Activated naive CD4-positive, alpha-beta T cell treated with anti-CD3 and anti-CD28 coated beads, Interleukin-2, amount 50 U/mL, for 72 hours (primary cell): ENCODE data around the gene CCDC57. TPM values are rescaled to one million over a fixed set of nuclear protein-coding genes. Genes with fewer than 3 reads are reported as not detected.

Experiments used
- ATAC-seq, 2 donors: fragments of 150-1000 bp; cut with Tn5 transposase; 2 replicates each; pipeline ENCODE4 v1.10.0; 2021; ENCODE audit warnings: mild to moderate bottlenecking in 2 of 2, moderate library complexity in 2 of 2
- DNase-seq, 2 donors: peaks; one replicate each; pipeline ENCODE4 v3.0.0; 2021 to 2022; ENCODE audit warnings: low spot score in 2 of 2
- H3K27ac Mint-ChIP-seq, 2 donors: one replicate each; pipeline ENCODE4 v1.8.0; 2022; ENCODE audit warnings: mild to moderate bottlenecking in 2 of 2, mixed read lengths in 2 of 2
- H3K36me3 Mint-ChIP-seq, 2 donors: one replicate each; pipeline ENCODE4 v1.8.0; 2022; ENCODE audit warnings: mixed read lengths in 2 of 2
- H3K9me3 Mint-ChIP-seq, 2 donors: one replicate each; pipeline ENCODE4 v1.8.0; 2022; ENCODE audit warnings: mixed read lengths in 2 of 2
- total RNA-seq, 2 donors: library from RNA; stranded (reverse); gene quantifications; one replicate each; pipeline ENCODE4 v1.2.3, GENCODE V29; 2022

Gene CCDC57
- total RNA-seq, 2 donors from 2014 or later = 34.6 to 51.3 TPM

DNA sequence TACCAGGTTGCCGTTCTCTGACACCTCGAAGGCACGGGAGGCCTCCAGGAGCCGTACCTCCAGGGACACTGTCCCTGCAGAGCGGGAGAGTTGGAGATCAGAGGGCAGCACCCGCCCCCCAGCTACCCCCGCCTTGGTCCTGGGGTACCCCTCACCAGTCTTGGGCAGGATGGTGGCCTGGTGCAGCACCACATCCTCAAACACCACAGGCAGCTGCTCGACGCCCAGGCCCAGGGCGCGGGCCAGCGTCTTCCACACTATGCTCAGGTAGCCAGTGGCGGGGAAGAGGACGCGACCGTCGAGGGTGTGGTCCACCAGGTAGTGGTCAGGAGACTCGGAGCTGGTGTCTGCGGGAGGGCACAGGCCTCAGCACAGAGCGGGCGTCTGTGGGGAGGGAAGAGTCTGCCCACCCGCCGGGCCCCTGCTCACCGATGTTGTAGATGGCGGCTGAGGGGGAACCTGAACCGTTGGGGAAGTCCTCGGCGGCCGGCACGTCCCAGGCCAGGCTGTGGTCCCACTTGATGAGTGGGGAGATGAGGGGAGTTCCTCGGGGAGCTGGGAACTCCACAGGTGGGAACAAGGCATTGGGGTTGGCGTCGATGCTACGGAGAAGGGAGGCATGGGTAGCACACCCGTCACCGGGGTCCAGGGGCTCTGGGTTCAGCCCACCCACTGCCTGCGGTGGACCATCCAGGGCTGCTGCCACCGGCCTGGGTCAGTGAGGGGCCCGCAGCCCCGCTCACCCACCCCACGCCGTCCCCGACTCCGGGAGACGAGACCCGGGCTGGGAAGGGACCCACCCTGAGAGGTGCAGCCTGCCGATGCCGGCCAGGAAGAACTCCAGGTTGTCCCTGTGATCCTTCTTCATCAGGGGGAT lies 124.4 kb downstream of the CCDC57 start:
- ATAC-seq (no peak), DNase-seq (no peak)
- no peaks in the 10 kb centered on the region for H3K9me3 Mint-ChIP-seq
- H3K36me3 Mint-ChIP-seq = peaks cover 1% of the 10 kb centered on the region in 2 donors
- no peak overlapping the region for H3K27ac Mint-ChIP-seq

- Mint-ChIP-seq H3K9me3 (no peaks in the 10 kb centered on the region), H3K27ac (no peak overlapping the region), H3K36me3 (no peaks in the 10 kb centered on the region)
- ATAC-seq (no peak), DNase-seq (no peak)
Measured at GRCh38 chr17:82086941-82087906, 125.4 kb downstream of the CCDC57 start.

GRCh38 chr17:82085931-82086764 lies 126.5 kb downstream of the CCDC57 start:
- DNase-seq (no peak), ATAC-seq (no peak)
- no peak overlapping the region for H3K27ac Mint-ChIP-seq
- no peaks in the 10 kb centered on the region for H3K9me3 Mint-ChIP-seq
- H3K36me3 Mint-ChIP-seq = no peaks in the 10 kb centered on the region

DNA sequence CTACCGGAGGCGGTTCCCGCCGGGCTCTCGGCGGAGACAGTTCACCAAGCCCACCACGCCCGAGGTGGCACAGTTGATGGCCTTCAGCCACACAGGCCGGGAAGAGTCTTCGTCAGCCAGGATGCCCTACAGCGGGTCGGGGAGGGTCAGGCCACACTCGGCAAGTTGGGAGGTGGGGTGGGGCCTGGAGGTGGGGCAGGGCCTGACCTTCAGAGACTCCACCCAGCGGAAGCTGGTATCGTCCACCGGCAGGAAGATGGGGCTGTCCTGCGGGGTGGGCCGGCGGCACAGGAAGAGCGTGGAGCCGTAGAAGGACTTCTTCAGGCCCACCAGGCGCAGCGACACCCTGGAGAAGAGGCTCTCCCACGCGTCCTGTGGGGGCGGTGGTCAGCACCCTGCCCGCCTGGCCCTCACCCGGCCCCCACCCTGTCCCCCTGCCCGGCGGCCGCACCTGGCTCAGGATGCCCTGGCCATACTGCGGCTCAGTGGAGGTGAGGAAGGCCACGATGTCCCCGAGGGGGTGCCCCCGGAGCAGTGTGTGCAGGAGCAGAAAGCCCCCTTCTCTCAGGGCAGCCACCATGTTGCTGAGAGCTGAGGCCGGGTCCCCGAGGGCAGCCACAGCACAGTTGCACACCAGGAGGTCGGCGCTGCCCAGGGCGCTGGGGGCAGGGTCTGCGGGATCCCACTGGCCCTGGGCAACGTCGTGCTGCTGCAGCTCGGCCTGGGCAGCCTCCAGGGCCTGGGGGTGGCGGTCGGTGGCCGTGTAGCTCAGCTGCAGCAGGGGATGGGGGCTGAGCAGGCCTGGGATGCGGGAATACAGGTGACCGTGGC lies 127.4 kb downstream of the CCDC57 start:
- ATAC-seq = no peak
- DNase-seq = no peak

GRCh38 chr17:82084373-82085030 lies 128.1 kb downstream of the CCDC57 start:
- no peak for ATAC-seq
- DNase-seq = no peak
- Mint-ChIP-seq H3K9me3 (no peaks in the 10 kb centered on the region), H3K27ac (no peak overlapping the region), H3K36me3 (no peaks in the 10 kb centered on the region)

More for the DNA sequence above, 127.4 kb downstream of the CCDC57 start:
- Mint-ChIP-seq H3K27ac (no peak overlapping the region), H3K9me3 (no peaks in the 10 kb centered on the region), H3K36me3 (no peaks in the 10 kb centered on the region)

DNA sequence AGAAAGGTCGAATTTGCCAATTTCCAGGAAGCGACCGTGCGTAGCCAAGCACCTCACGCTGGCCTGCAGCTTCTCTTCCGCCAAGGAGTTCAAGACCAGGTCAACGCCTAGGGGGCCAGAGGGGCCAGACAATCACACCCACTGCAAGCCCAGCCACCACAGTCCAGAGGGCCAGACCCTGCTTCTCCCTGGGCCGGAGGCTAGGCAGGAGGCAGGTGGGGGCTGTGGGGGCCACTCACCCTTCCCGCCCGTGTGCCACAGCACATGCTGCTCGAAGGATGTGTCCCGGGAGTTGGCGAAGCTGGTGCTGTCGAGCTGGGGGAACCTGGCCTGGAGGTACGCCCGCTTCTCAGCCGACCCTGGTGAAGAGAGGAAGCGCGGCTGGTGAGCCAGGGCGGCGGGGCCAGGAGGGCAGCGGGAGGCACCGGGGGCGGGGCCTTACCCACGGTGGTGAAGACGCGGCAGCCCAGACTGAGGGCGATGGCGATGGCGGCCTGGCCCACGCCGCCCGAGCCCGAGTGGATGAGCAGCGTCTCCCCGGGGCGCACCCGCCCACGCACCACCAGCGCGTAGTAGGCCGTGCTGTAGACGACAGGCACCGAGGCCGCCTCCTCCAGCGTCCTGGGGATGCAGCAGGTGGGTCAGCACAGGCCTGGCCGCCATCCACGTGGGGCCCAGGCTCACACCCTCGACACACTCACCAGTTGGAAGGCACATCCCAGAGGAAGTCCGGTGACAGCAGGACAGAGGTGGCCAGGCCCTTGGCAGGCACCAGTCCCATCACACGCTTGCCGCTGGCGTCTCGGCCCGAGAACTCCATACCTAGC lies 128.9 kb downstream of the CCDC57 start:
- Mint-ChIP-seq H3K9me3 (no peaks in the 10 kb centered on the region), H3K27ac (no peak overlapping the region), H3K36me3 (no peaks in the 10 kb centered on the region)
- DNase-seq (no peak), ATAC-seq (no peak)

GRCh38 chr17:82083009-82083408 lies 129.6 kb downstream of the CCDC57 start:
- no peaks in the 10 kb centered on the region for H3K9me3 Mint-ChIP-seq
- DNase-seq (no peak), ATAC-seq (no peak)
- H3K36me3 Mint-ChIP-seq = no peaks in the 10 kb centered on the region
- H3K27ac Mint-ChIP-seq = no peak overlapping the region

GRCh38 chr17:82082456-82082855 lies 130.2 kb downstream of the CCDC57 start:
- Mint-ChIP-seq H3K9me3 (no peaks in the 10 kb centered on the region), H3K36me3 (no peaks in the 10 kb centered on the region), H3K27ac (no peak overlapping the region)
- no peak for DNase-seq
- no peak for ATAC-seq

- ATAC-seq (no peak), DNase-seq (no peak)
- Mint-ChIP-seq H3K27ac (no peak overlapping the region), H3K9me3 (no peaks in the 10 kb centered on the region), H3K36me3 (no peaks in the 10 kb centered on the region)
Measured at GRCh38 chr17:82081966-82082365, 130.7 kb downstream of the CCDC57 start.

- no peak for DNase-seq
- Mint-ChIP-seq H3K27ac (no peak overlapping the region), H3K36me3 (no peaks in the 10 kb centered on the region), H3K9me3 (no peaks in the 10 kb centered on the region)
- ATAC-seq = no peak
Measured at GRCh38 chr17:82081546-82081945, 131.1 kb downstream of the CCDC57 start.

DNA sequence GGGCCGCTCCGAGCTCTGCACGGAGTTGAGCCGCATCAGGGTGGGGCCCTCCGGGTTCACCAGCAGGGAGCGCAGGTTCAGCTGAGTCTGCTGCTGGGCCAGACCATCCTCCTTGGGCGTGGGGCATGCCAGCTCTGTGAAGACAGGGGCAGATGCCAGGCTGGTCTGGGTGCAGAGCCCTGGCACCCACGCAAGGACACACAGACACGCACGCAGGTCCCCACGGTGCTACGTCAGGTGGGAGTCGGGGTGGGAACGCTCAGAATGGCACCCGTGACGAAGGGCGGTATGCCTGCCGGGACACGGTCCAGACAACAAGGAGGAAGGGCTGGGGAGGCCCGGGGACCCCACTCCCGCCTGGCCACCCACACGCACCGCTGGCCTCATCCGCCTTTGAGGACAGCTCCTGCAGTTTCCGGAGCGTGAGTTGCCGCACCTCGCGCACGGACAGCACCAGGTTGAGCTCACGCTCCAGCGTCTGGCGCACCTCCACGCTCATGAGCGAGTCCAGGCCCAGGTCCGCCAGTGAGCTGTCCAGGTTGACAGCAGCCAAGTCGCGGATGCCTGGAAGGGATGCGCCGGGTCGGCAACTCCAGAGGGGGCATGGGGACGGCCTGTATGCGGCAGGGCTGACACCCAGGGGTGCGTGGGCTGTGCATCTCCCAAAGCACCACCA lies 131.7 kb downstream of the CCDC57 start:
- Mint-ChIP-seq H3K27ac (no peak overlapping the region), H3K36me3 (no peaks in the 10 kb centered on the region), H3K9me3 (no peaks in the 10 kb centered on the region)
- no peak for ATAC-seq
- no peak for DNase-seq

DNA sequence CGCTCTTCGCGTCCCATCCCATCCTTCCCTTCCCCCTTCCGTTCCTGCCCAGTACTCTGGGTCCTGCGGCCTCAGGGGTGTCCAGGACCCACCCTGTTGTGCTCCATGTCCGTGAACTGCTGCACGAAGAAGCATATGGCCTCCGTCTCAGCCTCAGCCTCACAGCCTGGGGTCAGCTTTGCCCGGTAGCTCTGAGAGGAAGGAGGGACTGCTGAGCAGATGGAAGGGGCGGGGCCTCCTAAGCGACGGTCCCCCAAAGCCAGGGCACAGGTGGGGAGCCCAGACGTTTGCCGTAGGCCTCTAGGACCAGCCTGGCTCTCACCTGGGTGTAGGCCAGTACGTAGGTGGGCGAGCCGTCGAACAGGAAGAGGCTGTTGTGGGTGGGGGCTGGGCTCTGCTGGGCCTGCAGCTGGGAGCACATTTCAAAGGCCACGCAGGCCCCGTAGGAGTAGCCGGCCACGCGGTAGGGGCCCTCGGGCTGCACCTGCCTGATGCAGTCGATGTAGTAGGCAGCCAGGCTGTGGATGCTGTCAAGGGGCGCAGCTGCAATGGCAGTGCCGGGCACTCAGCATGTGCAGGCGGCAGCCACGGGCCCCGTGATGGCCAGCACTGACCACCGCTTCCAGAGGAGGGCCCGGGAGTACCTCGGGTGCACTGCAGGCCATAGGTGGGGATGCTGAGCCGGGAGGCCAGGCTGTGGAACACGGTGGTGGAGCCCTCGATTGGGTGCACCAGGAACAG lies 132.4 kb downstream of the CCDC57 start:
- no peak for ATAC-seq
- Mint-ChIP-seq H3K27ac (no peak overlapping the region), H3K9me3 (no peaks in the 10 kb centered on the region), H3K36me3 (no peaks in the 10 kb centered on the region)
- DNase-seq = no peak

DNA sequence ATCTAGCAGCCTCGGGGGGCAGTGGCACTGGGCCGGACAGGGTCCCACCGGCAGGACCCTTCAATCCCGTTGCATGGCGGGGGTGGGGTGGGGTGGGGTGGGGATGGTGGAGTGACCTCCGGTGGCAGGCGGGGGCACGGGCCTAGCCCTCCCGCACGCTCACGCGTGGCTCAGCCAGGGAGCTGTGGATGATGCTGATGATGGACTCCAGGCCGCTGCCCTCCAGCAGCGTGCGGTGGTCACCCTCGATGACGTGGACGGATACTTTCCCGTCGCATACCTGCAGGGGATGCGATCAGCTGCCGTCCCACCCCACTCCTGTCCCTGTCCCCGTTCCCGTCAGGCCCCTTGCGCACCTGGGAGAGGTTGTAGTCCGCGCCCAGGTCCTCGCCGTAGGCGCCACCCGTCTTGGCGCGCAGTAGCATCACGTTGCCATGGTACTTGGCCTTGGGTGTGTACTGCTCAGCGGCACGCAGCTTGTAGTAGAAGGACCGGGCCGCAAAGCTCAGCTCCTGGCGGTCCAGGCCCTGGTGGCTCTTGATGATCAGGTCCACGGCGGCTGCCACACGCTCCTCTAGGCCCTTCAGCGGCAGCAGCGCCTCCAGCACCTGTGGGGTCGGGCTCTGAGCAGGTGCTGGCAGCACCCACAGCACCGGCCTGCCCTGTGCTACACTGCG lies 133.5 kb downstream of the CCDC57 start:
- ATAC-seq = no peak

More for the DNA sequence above, 133.5 kb downstream of the CCDC57 start:
- H3K27ac Mint-ChIP-seq = no peak overlapping the region
- DNase-seq = no peak
- no peaks in the 10 kb centered on the region for H3K36me3 Mint-ChIP-seq
- H3K9me3 Mint-ChIP-seq = no peaks in the 10 kb centered on the region
